Measurements from ENCODE around the gene TRH. TPM values are rescaled to one million over a fixed set of nuclear protein-coding genes. Genes with fewer than 3 reads are reported as not detected.

The TRH gene
- total and polyA plus RNA-seq, 2 of the 4 experiments (the other 2 are of a cell fraction), result not detected

DNA sequence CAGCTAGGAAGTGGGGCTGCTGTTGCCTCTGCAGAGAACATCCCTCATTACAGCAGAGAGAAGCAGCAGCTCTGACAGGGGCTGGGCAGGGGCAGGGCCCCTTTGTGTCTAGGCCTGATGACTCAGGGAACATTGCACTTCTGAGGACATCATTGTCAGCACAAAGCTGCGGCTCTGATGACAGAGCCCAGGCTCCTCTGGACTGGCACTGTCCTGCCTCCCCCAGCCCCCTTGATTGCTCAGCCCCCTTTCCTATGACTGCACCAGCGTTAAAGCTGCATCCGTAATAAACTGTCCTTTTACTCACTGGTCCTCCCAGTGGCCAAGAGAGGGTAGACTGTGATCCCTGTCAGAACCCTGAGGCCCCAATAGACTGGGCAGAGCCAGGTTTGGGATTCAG is 18.3 kb downstream of the TRH start:
- Histone ChIP-seq H3K56ac (ENCODE audit: extremely low read depth, insufficient read depth, low read length) (no peak overlapping the region), H2BK120ac (ENCODE audit: low read depth, low read length) (no peak overlapping the region), H2BK20ac (ENCODE audit: low read depth, low read length) (no peak overlapping the region), H3K36me3 (ENCODE audit: control insufficient read depth, insufficient read depth, low read length) (no peaks in the 10 kb centered on the region), H4K8ac (ENCODE audit: low read depth in 2 of 2, low read length in 2 of 2) (no peak overlapping the region), H3K79me1 (ENCODE audit: low read depth in 1 of 2, low read length in 2 of 2) (no peaks in the 10 kb centered on the region), H2AK9ac (replicated peaks; ENCODE audit: low read depth, low read length, poor library complexity) (no peak overlapping the region), H4K5ac (ENCODE audit: low read depth, low read length) (no peak overlapping the region), H3K4me1 (ENCODE audit: control insufficient read depth, insufficient read depth, low read length) (no peaks in the 10 kb centered on the region), H3K9me1 (ENCODE audit: insufficient read depth, low read length) (no peaks in the 10 kb centered on the region; the same call in 1 of the 2 replicates), H2AK5ac (ENCODE audit: low read depth, low read length) (no peak overlapping the region), H3K9ac (ENCODE audit: low read depth, low read length) (no peak overlapping the region), H3K27me3 (ENCODE audit: control insufficient read depth, insufficient read depth, low read length) (peaks cover 58% of the 10 kb centered on the region), H3K9me3 (ENCODE audit: control insufficient read depth, insufficient read depth, low read length) (peaks cover 3% of the 10 kb centered on the region; the same call in 1 of the 2 replicates), H2AFZ (replicated peaks; ENCODE audit: low read length, poor library complexity) (no peak overlapping the region), H3K18ac (ENCODE audit: low read depth, low read length) (no peak overlapping the region), H3K23ac (ENCODE audit: low read depth, low read length) (no peak overlapping the region), H2BK5ac (ENCODE audit: low read depth, low read length, poor library complexity, severe bottlenecking) (no peak overlapping the region), H3K14ac (replicated peaks; ENCODE audit: low read depth, low read length) (no peak overlapping the region), H4K20me1 (ENCODE audit: insufficient read depth, low read length) (no peaks in the 10 kb centered on the region), H3K4me3 (ENCODE audit: insufficient read depth, low read depth, low read length) (no peak overlapping the region), H2BK15ac (ENCODE audit: low read depth, low read length) (no peak overlapping the region), H4K91ac (ENCODE audit: insufficient read depth, low read depth, low read length) (no peak overlapping the region), H3K4ac (ENCODE audit: low read depth, low read length) (no peak overlapping the region), H3K27ac (ENCODE audit: insufficient read depth, low read length) (no peak overlapping the region), H3K4me2 (ENCODE audit: low read depth, low read length) (no peak overlapping the region)
- POLR2A ChIA-PET (ENCODE audit: unreplicated experiment), result interaction anchor here (0.5 kb wide), 1 partner anchor 317 kb away, joined by 14 read pairs; no protein-coding TSS in a partner anchor
- CTCF ChIA-PET, result interaction anchor here (0.7 to 2.9 kb wide), 4 partner anchors 11 to 50 kb away, joined by 3 to 8 read pairs (median 4); no protein-coding TSS in a partner anchor
- WGBS, 2 experiments (ENCODE audit: extremely low coverage in 2 of 2, insufficient read length in 1 of 2), result no CpG with 5 or more reads among the region's 3 CpGs
- TF ChIP-seq, protein P1, sequence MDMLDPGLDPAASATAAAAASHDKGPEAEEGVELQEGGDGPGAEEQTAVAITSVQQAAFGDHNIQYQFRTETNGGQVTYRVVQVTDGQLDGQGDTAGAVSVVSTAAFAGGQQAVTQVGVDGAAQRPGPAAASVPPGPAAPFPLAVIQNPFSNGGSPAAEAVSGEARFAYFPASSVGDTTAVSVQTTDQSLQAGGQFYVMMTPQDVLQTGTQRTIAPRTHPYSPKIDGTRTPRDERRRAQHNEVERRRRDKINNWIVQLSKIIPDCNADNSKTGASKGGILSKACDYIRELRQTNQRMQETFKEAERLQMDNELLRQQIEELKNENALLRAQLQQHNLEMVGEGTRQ (IDR thresholded peaks at IDR 0.05; ENCODE audit: low read depth, low read length), result no peak
- TF ChIP-seq CTCF (conservative IDR thresholded peaks at IDR 0.05; ENCODE audit: low read depth, low read length) (peak; percentile 37), SMC3 (IDR thresholded peaks at IDR 0.05; ENCODE audit: low read depth, low read length) (peak; percentile 12; the same call in 1 of the 2 replicates)
- ATAC-seq (ENCODE audit: low read depth) (peak; percentile 92), DNase-seq (no peak)
- dilution Hi-C loops (cut with HindIII; ENCODE audit: low sequenced_read_pairs, unreplicated experiment), result no loop called here
- in situ Hi-C loops (cut with MboI; ENCODE audit: low sequenced_read_pairs), result no loop called here
- intact Hi-C loops (cut with micrococcal nuclease), result no loop called here
- no TSS peak for BruUV-seq (replicated peaks)
